ENCODE measurements around the gene CHAF1A. TPM values are rescaled to one million over a fixed set of nuclear protein-coding genes. Genes with fewer than 3 reads are reported as not detected.

Gene CHAF1A
- total RNA-seq, 1 donor from 2014 or later: 6.3 TPM

DNA sequence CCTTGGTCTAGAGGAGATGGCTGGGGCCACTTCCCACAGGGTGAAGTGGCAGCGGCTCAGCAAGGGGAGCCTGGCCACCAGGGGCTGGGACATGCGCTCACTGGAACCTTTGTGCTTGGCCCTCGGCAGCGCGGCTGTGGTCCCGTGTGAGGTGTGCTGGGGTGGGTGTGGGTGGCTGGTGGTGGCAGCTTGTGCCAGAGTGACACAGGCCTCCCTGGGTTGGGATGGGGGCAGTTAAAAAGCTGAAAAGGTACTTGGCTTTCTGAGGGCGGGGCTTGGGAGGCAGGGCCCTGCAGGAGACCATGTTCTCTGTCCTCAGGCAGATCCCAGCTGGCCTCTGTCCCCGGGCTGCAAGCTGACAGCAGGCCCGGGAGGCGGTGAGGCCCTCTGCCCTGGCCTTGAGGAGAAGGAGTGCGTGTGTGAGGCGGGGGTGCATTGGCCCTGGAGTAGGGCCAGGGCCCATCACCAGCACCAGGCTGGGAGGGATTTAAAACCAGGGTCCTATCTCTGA, 41.7 kb upstream of the CHAF1A start:
- no peak overlapping the region for H3K4me3 ChIP-seq (ENCODE audit: low read length in 3 of 3)
- no peaks in the 10 kb centered on the region for H3K27me3 ChIP-seq (ENCODE audit: control insufficient read depth in 3 of 3, insufficient read depth in 3 of 3, low read length in 3 of 3)
- H3K9me3 ChIP-seq (ENCODE audit: control insufficient read depth in 3 of 3, low read length in 3 of 3): no peaks in the 10 kb centered on the region
- H3K27ac ChIP-seq (ENCODE audit: low read depth, low read length): no peak overlapping the region
- no peaks in the 10 kb centered on the region for H3K4me1 ChIP-seq (ENCODE audit: control insufficient read depth in 3 of 3, insufficient read depth in 3 of 3, low read length in 3 of 3)
- peaks cover 34 to 43% (median 40%) of the 10 kb centered on the region in 3 donors for H3K36me3 ChIP-seq (ENCODE audit: control insufficient read depth in 3 of 3, insufficient read depth in 3 of 3, low read length in 3 of 3)
- H3K9ac ChIP-seq (ENCODE audit: low read depth in 1 of 3, low read length in 3 of 3): no peak overlapping the region

DNA sequence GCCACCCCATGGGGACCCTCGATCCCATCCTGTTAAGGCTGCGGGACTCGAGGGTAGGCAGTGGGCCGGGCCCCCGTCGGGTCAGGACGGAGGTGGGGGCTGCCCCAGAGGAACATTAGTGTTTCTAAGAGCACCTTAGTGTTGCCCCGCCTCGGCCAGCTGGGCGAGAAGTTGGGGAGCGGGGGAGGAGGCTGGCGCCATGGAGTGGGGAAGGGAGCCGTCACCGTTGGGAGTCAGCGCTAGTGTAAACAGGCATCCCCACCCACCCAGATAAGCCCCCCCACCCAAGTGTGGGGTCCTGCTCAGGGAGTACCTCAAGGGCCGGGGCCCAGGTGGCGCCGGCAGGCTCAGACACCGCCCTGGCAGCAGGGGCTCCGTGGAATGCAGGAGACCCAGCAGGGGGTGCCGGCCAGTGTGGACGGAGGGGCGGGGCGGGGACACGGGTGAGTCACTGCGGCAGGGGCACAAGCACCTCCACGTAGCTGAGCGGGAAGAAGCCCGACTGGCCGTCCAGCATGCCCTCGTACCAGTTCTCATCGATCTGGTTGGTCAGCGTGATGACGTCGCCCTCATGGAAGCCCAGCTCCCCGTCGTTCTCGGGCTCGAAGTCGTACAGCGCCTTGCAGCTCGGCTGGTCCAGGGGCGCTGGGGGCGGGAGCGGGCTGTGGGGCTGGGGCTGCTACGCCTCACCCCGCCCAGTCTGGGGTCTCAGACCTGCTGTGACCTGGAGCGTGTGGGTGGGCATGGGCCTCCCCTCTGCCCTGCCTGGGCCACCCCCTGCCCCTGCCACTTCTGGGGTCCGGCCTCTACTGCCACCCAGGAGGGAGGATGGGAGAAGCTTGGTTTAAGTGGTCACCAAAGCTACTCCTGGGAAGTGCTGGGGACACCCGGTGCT, 41.0 kb upstream of the CHAF1A start:
- H3K4me3 ChIP-seq (ENCODE audit: low read length in 3 of 3): no peak overlapping the region
- no peaks in the 10 kb centered on the region for H3K4me1 ChIP-seq (ENCODE audit: control insufficient read depth in 3 of 3, insufficient read depth in 3 of 3, low read length in 3 of 3)
- no peak overlapping the region for H3K9ac ChIP-seq (ENCODE audit: low read depth in 1 of 3, low read length in 3 of 3)
- no peak overlapping the region for H3K27ac ChIP-seq (ENCODE audit: low read depth, low read length)
- no peaks in the 10 kb centered on the region for H3K9me3 ChIP-seq (ENCODE audit: control insufficient read depth in 3 of 3, low read length in 3 of 3)
- peaks cover 41 to 50% (median 47%) of the 10 kb centered on the region in 3 donors for H3K36me3 ChIP-seq (ENCODE audit: control insufficient read depth in 3 of 3, insufficient read depth in 3 of 3, low read length in 3 of 3)
- H3K27me3 ChIP-seq (ENCODE audit: control insufficient read depth in 3 of 3, insufficient read depth in 3 of 3, low read length in 3 of 3): no peaks in the 10 kb centered on the region

DNA sequence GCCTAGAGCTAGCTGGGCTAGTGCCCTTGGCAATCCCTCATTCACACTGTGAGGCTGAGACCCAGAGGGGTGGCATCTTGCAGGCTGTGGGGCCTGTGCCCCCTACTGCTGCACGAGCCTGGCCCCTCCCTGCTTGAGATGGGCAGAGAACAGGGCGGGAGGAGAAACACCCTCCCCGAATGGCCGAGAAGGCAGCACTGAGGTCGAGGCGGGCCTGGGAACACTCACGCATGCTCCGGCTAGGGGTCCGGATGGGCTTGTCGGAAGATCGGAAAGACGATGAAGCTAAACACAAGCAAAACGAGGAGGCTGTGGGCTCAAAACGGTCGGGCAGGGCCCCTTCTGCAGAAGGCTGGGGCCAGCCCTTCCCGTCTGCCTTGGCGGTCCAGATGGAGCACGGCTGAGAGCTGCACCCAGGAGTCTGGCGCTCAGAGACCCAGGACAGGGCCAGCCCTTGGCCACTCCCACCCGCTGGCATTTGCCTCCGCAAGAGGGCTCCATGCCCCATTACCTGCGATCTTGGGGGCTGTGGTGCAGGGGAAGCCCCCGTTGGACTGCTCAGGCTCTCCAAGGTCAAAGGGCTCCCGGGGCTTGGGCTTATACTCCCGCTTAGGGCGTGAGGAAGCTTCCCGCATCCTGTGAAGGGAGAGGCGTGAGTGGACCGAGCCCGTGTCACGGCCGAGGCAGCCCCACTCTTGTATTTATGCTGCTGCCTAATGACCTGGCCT, 40.2 kb upstream of the CHAF1A start:
- Histone ChIP-seq H3K27ac (ENCODE audit: low read depth, low read length) (no peak overlapping the region), H3K27me3 (ENCODE audit: control insufficient read depth in 3 of 3, insufficient read depth in 3 of 3, low read length in 3 of 3) (no peaks in the 10 kb centered on the region), H3K4me1 (ENCODE audit: control insufficient read depth in 3 of 3, insufficient read depth in 3 of 3, low read length in 3 of 3) (peaks cover 2 to 6% (median 2%) of the 10 kb centered on the region in 3 donors), H3K36me3 (ENCODE audit: control insufficient read depth in 3 of 3, insufficient read depth in 3 of 3, low read length in 3 of 3) (peaks cover 44 to 51% (median 47%) of the 10 kb centered on the region in 3 donors), H3K4me3 (ENCODE audit: low read length in 3 of 3) (no peak overlapping the region), H3K9me3 (ENCODE audit: control insufficient read depth in 3 of 3, low read length in 3 of 3) (no peaks in the 10 kb centered on the region), H3K9ac (ENCODE audit: low read depth in 1 of 3, low read length in 3 of 3) (no peak overlapping the region)

DNA sequence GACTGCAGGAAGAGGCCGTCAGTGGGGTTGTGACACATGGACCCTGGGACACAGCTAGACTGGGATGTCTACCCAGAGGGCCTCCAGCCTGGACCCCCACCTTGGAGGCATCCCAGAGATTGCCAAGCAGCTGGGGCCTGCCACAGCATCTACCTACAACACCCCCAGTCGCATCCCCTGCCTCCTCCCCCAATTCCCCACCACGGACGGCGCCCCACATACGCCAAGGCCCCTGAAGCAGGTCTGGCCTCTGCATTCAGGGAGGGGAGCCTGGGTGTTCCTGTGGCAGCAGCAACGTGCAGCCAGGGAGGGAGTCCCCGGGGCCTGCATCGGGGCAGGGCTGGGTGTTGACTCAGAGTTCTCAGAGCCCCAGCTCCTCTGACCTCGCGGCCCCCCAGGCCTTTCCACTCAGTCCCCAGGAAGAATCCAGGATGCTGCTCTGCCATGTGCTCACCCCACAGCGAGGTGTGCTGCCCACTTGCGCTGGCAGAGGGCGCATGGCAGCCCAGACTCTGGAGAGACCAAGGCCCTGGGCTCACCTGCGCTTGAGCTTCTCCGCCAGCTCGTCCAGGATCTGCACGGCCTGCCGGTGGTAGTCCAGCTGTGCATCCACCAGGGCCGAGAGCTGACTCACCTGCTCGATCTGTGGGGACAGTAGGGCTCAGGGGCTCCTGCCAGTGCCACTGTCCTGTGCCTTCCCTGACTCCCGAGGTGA, 39.5 kb upstream of the CHAF1A start:
- no peaks in the 10 kb centered on the region for H3K27me3 ChIP-seq (ENCODE audit: control insufficient read depth in 3 of 3, insufficient read depth in 3 of 3, low read length in 3 of 3)
- peaks cover 44 to 51% (median 47%) of the 10 kb centered on the region in 3 donors for H3K36me3 ChIP-seq (ENCODE audit: control insufficient read depth in 3 of 3, insufficient read depth in 3 of 3, low read length in 3 of 3)
- H3K9ac ChIP-seq (ENCODE audit: low read depth in 1 of 3, low read length in 3 of 3): no peak overlapping the region
- no peaks in the 10 kb centered on the region for H3K9me3 ChIP-seq (ENCODE audit: control insufficient read depth in 3 of 3, low read length in 3 of 3)
- no peak overlapping the region for H3K27ac ChIP-seq (ENCODE audit: low read depth, low read length)
- H3K4me1 ChIP-seq (ENCODE audit: control insufficient read depth in 3 of 3, insufficient read depth in 3 of 3, low read length in 3 of 3): peaks cover 9 to 13% (median 10%) of the 10 kb centered on the region in 3 donors
- no peak overlapping the region for H3K4me3 ChIP-seq (ENCODE audit: low read length in 3 of 3)

DNA sequence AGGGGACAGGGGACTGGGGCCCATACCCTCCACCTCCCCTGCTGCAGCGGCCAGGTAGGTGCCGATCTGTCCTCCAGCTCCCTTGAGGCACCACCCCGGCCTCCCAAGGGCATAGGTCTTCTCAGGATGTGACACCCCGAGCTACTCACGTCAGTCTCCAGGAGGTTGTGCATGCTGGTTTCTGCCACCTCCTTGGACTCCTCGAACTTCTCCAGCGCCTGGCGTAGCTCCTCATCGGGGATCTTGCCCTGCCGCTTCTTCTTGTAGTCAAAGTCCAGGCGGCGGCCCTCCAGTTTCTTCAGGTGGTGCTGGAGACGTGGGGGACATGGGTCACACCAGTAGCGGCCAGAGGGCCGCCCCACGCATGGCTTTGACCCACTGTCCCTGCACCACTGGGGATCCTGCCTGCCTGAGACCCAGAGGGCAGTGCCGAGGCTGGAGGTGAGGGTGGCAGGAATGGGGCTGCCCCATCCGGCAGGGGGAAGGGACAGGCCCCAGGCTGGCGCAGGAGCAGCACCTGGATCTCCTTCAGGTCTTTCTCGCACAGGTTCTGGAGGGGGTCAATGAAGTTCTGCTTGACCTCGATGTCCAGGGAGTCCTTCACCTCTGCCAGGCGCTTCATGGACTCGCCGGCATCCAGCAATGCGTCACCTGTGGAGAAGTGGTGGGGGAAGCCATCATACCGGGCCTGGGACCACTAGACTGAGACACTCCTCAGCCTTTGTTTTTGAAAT, 38.7 kb upstream of the CHAF1A start:
- Histone ChIP-seq H3K9me3 (ENCODE audit: control insufficient read depth in 3 of 3, low read length in 3 of 3) (no peaks in the 10 kb centered on the region), H3K27ac (ENCODE audit: low read depth, low read length) (no peak overlapping the region), H3K36me3 (ENCODE audit: control insufficient read depth in 3 of 3, insufficient read depth in 3 of 3, low read length in 3 of 3) (peaks cover 43 to 51% (median 47%) of the 10 kb centered on the region in 3 donors), H3K4me3 (ENCODE audit: low read length in 3 of 3) (no peak overlapping the region), H3K4me1 (ENCODE audit: control insufficient read depth in 3 of 3, insufficient read depth in 3 of 3, low read length in 3 of 3) (peaks cover 16 to 20% (median 16%) of the 10 kb centered on the region in 3 donors), H3K27me3 (ENCODE audit: control insufficient read depth in 3 of 3, insufficient read depth in 3 of 3, low read length in 3 of 3) (no peaks in the 10 kb centered on the region), H3K9ac (ENCODE audit: low read depth in 1 of 3, low read length in 3 of 3) (no peak overlapping the region)

DNA sequence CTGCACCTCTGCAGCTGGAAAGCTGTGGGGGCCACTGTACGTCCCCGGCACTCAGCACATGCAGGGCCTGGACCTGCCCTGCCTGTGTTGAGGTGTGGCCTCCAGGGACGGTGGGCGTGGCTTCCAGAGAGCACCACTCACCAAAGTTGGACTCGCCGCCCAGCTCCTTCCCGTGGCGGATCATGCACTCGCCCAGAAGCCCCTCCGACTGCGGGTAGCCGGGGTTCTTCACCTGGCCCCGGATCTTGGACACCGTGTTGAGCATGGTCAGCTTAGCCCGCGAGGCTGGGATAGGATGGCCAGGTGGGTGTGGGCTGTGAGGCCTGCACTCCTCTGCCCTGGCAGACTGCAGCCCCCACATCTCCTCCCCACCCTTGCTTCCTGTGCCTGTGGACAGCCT, 37.1 kb upstream of the CHAF1A start:
- H3K27me3 ChIP-seq (ENCODE audit: control insufficient read depth in 3 of 3, insufficient read depth in 3 of 3, low read length in 3 of 3): no peaks in the 10 kb centered on the region
- H3K4me3 ChIP-seq (ENCODE audit: low read length in 3 of 3): no peak overlapping the region
- no peak overlapping the region for H3K27ac ChIP-seq (ENCODE audit: low read depth, low read length)
- peaks cover 31 to 36% (median 32%) of the 10 kb centered on the region in 3 donors for H3K4me1 ChIP-seq (ENCODE audit: control insufficient read depth in 3 of 3, insufficient read depth in 3 of 3, low read length in 3 of 3)
- H3K9me3 ChIP-seq (ENCODE audit: control insufficient read depth in 3 of 3, low read length in 3 of 3): no peaks in the 10 kb centered on the region
- H3K9ac ChIP-seq (ENCODE audit: low read depth in 1 of 3, low read length in 3 of 3): peak overlapping the region in 1 of 3 donors; percentile 16
- H3K36me3 ChIP-seq (ENCODE audit: control insufficient read depth in 3 of 3, insufficient read depth in 3 of 3, low read length in 3 of 3): peaks cover 33 to 46% (median 40%) of the 10 kb centered on the region in 3 donors

DNA sequence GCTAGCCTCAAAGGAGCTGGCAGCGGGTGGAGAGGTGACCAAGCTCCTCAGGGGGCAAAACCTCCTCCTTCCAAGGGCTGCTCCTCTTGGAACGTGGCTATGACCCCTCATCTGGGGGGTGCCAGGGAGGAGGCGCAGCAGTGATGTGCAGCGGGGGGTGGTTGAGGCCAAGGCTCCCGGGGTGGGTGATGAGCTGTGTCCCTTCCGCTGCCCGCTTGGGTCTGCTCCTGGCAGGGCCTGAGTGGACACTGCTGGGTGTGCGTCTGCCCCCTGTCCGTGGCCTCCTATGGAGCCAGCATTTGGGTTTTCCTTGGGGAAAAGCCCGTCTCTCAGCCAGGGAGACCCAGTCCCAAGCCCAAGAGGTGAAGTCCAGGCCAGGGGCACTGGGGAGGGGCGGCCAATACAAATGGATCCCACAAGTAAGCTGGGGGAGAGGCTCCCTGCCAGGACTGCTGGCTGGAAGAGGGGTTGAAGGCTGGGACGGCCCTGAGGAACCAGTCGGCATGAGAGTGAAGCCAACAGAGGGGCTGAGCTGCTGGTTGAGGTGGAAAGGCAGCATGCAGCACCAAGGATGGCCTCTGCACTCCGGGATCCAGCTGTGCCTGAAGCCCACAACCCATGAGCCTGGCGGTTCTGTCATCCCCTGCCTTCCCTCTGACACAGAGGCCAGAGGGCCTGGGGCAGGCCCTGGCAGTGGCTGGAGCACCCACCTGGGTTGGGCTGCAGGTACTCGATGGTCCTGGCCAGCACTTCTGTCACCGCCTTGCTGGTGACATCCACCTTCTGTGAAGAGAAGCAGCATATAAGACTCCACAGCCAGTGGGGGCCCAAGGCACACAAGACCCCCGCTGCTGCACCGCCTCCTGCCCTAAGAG, 36.4 kb upstream of the CHAF1A start:
- no peaks in the 10 kb centered on the region for H3K9me3 ChIP-seq (ENCODE audit: control insufficient read depth in 3 of 3, low read length in 3 of 3)
- H3K4me1 ChIP-seq (ENCODE audit: control insufficient read depth in 3 of 3, insufficient read depth in 3 of 3, low read length in 3 of 3): peaks cover 38 to 43% (median 39%) of the 10 kb centered on the region in 3 donors
- no peaks in the 10 kb centered on the region for H3K27me3 ChIP-seq (ENCODE audit: control insufficient read depth in 3 of 3, insufficient read depth in 3 of 3, low read length in 3 of 3)
- H3K27ac ChIP-seq (ENCODE audit: low read depth, low read length): no peak overlapping the region
- H3K36me3 ChIP-seq (ENCODE audit: control insufficient read depth in 3 of 3, insufficient read depth in 3 of 3, low read length in 3 of 3): peaks cover 33 to 42% (median 39%) of the 10 kb centered on the region in 3 donors
- no peak overlapping the region for H3K4me3 ChIP-seq (ENCODE audit: low read length in 3 of 3)
- peak overlapping the region in 1 of 3 donors; percentile 16 for H3K9ac ChIP-seq (ENCODE audit: low read depth in 1 of 3, low read length in 3 of 3)

DNA sequence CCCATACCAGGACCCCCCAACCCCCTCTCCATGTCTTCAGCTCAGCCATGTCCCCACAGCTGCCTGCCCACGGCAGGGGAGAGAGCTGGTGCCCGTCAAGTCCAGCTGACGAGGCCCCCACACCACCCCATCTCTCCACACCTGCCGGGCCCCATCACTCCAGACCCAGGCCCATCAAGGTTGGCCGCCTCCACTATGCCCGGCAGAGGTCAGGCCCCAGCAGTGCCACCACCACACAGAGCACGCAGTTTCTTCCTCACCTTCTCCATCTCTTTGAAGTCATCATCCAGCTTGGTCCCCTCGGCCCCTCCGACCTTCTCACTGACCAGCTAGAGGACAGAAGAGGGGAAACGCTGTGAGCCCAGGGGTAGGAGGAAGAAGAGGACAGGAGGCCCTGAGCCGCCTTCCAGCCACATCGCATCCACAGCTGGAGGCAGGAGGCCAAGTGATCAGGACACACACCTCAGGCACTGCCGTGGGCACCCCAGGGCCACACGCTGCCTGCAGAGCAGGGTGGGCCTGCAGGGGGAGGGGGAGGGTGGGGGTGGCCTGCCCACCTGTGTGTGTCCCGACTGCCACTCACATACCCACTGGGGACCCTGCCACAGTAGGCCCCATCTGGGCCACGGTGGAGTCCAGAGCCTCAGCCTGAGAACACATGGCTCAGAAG, 35.6 kb upstream of the CHAF1A start:
- Histone ChIP-seq H3K9me3 (ENCODE audit: control insufficient read depth in 3 of 3, low read length in 3 of 3) (no peaks in the 10 kb centered on the region), H3K27ac (ENCODE audit: low read depth, low read length) (no peak overlapping the region), H3K4me1 (ENCODE audit: control insufficient read depth in 3 of 3, insufficient read depth in 3 of 3, low read length in 3 of 3) (peaks cover 45 to 50% (median 46%) of the 10 kb centered on the region in 3 donors), H3K4me3 (ENCODE audit: low read length in 3 of 3) (no peak overlapping the region), H3K36me3 (ENCODE audit: control insufficient read depth in 3 of 3, insufficient read depth in 3 of 3, low read length in 3 of 3) (peaks cover 32 to 41% (median 39%) of the 10 kb centered on the region in 3 donors), H3K9ac (ENCODE audit: low read depth in 1 of 3, low read length in 3 of 3) (peak overlapping the region in 1 of 3 donors; percentile 1), H3K27me3 (ENCODE audit: control insufficient read depth in 3 of 3, insufficient read depth in 3 of 3, low read length in 3 of 3) (no peaks in the 10 kb centered on the region)
